Measurements from ENCODE around the gene NCAN.
"Not testable (repeated sequence)": the region's sequence is repeated elsewhere in the genome, so short reads cannot be mapped to it uniquely, and the experiment has no call there.

The NCAN gene

DNA sequence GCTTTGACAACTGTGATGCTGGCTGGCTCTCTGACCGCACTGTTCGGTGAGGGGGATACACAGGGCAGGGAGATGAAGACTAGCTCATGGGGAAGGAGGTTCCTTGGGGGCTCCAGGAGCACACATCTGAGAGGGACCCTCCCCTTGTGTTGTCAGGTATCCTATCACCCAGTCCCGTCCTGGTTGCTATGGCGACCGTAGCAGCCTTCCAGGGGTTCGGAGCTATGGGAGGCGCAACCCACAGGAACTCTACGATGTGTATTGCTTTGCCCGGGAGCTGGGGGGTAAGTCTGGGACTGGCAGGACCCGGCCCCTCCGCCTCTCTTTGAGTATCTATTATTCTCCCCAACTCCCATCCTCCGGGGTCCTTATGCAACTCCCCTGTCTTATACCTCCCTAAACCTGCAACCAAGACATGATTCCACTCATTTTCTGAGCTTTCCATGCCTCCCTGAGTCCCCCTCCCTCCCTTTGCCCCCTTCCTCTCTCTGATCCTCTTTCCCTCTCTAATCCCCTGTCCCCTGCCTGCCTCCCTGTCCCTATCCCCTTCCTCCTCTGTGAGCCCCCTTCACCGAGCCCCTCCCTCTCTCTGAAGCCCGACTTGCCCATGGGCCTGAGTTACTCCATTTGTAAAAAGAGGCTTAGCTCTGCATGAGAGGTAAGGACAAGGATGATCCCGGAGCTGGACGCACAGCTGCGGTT lies 12.5 kb downstream of the NCAN start:
- no peak for DNase-seq (ENCODE audit: low read depth)

DNA sequence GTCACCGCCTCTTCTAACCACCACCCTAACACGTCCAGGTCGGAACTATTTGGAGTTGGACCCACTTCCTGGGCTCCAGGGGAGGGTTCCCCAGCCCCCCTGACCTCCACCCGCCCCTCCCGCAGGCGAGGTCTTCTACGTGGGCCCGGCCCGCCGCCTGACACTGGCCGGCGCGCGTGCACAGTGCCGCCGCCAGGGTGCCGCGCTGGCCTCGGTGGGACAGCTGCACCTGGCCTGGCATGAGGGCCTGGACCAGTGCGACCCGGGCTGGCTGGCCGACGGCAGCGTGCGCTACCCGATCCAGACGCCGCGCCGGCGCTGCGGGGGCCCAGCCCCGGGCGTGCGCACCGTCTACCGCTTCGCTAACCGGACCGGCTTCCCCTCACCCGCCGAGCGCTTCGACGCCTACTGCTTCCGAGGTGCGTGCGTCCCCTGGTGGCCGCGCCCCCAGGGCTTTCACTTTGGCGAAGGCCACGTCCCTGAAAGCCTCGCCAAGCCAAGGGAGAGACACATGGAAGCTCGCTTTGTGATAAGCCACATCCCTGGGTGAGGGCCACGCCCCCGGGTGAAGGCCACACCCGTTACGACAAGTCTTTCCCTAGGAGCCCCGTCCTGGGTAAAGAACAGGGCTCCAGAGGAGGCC lies 13.2 kb downstream of the NCAN start:
- peak; percentile 39 for DNase-seq (ENCODE audit: low read depth)

DNA sequence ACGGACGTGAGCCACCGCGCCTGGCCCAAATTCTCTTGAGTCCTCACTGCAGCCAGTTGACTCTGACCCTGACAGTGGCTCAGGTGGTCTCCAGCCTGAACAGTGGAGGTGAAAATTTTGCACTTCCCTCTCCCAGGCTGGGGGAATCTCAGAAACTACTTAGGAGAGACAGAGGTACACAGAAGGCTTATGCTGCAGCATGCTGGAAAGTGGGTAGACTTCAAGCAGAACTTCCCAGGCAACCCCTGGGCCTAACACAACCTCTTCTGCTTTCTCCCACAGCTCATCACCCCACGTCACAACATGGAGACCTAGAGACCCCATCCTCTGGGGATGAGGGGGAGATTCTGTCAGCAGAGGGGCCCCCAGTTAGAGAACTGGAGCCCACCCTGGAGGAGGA lies 14.4 kb downstream of the NCAN start:
- no peak for DNase-seq (ENCODE audit: low read depth)

DNA sequence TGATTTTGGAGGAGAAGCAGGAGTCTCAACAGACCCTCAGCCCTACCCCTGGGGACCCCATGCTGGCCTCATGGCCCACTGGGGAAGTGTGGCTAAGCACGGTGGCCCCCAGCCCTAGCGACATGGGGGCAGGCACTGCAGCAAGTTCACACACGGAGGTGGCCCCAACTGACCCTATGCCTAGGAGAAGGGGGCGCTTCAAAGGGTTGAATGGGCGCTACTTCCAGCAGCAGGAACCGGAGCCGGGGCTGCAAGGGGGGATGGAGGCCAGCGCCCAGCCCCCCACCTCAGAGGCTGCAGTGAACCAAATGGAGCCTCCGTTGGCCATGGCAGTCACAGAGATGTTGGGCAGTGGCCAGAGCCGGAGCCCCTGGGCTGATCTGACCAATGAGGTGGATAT lies 14.9 kb downstream of the NCAN start:
- no peak for DNase-seq (ENCODE audit: low read depth)

DNA sequence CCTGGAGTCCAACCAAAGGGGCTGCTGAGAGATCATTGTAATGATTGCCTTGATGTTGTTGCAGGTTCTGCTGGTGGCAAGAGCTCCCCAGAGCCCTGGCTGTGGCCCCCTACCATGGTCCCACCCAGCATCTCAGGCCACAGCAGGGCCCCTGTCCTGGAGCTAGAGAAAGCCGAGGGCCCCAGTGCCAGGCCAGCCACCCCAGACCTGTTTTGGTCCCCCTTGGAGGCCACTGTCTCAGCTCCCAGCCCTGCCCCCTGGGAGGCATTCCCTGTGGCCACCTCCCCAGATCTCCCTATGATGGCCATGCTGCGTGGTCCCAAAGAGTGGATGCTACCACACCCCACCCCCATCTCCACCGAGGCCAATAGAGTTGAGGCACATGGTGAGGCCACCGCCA lies 15.5 kb downstream of the NCAN start:
- DNase-seq (ENCODE audit: low read depth) = no peak

DNA sequence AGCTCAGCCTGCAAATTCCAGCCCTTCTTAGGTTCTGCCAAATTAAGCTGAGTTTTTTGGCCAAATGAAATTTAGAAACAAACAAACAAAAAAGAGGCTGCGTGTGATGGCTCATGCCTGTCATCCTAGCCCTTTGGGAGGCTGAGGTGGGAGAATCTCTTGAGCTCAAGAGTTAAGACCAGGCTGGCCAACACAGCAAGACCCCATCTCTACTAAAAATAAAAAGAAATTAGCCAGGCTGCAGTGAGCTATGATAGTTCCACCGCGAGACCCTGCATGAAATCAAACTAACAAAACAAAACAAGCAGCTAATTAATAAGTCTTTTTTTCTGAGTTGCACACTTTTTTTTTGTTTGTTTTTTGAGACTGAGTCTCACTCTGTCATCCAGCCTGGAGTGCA lies 17.9 kb downstream of the NCAN start:
- no peak for DNase-seq (ENCODE audit: low read depth)

DNA sequence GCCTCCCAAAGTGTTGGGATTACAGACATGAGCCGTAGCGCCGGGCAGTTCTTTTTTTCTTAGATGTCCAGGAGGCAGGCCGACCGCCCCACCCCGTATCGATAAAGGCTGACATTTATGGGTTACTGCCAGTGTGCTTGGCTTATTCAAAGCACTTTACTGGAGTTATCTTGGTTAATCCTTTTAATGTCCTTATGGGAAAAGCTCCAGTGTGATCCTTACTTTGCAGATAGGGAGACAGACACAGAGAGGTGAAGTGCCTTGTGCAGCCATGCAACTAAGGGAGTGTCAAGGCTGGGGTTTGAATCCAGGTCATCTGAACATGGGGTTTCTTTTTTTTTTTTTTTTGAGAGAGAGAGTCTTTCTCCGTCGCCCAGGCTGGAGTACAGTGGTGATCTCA lies 19.2 kb downstream of the NCAN start:
- DNase-seq (ENCODE audit: low read depth) = no peak

DNA sequence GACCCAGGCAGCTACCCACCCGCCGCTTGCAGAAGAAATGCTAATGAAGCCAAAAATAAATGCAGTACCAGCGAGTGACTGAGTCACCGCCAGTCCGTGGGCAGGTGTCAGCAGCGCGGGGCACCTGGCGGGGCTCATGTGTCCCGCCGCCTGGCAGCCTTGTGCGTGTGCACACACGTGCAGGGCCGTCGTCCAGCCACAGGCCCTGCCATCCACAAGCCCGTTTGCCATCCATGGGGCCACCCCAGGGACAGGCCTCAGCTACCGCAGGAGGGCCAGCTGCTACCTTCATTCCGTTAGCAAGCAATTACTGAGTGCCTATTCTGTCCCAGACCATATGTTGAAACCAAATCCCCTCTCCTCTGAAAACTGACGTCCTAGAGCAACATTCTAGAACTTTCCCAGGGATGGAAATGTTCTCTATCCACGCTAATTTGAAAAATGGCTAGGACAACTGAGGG lies 20.5 kb downstream of the NCAN start:
- DNase-seq (ENCODE audit: low read depth) = no peak

DNA sequence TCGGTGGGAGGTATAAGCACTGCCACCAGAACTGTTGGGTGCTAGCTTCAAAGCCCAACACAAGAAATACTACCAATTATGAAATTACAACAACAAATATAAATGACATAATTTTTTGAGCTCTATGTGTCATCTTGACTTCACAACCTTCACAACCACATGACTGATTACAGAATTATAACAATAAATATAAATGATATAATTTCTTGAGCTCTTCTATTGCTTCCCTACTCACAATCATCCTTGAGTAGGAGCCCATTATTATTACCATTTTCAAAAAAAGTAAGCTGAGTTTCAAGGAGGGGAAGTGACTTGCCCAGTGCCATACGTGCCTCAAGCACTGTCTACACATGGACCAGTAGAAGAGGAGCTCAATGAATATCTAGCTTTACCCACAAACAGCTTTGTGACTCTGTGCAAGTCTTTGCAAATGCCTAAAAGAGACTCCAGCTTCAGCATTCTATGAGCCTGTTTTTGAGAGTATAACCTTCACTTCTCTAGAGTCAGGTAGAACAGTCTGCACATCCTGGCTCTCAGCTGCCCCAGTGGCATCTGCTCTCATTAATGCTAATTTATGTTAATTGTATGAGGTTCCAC lies 22.6 kb downstream of the NCAN start:
- DNase-seq (ENCODE audit: low read depth) = no peak

DNA sequence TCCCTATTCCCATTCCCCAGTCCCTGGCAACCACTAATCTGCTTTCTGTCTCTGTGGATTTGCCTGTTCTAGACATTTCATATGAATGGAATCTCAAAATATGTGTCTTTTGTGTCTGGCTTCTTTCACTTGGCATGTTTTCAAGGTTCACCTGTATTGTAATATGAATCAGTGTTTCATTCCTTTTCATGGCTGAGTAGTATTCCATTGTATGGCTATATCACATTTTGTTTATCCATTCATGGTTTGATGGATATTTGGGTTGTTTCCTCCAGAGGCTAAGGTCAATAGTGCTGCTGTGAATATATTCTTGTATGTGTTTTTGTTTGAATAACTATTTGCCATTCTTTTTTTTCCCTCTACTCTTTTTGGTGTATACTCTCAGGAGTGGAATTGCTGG lies 24.4 kb downstream of the NCAN start:
- DNase-seq (ENCODE audit: low read depth) = no peak

DNA sequence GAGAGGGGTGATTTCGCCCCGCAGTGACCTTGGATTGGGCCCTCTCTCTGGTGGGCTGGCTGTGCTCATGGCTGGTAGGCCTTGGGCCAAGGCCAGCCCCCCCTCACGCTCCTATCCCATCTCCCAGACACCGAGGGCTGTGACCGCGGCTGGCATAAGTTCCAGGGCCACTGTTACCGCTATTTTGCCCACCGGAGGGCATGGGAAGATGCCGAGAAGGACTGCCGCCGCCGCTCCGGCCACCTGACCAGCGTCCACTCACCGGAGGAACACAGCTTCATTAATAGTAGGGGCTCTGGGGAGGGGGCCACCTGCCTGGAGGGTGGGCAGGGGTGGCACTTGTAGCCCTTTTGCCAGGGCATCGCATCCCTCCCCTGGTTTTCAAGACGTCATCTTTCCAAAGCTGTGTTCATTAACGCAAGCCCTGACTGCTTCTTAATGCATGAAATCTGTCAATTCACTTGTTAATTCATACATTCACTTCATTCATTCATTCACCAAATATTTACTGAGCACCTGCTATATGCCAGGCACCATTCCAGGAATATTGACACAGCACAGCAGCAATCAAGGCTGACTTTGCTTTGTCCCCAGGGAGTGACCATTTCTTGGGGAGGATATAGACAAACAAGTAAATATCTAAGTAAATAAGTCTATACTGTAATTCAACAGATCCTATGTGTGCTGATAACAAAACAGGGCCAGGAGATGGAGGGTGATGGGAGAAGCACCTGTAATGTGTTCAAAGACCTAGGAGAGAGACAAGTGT lies 26.6 kb downstream of the NCAN start:
- no peak for DNase-seq (ENCODE audit: low read depth)

DNA sequence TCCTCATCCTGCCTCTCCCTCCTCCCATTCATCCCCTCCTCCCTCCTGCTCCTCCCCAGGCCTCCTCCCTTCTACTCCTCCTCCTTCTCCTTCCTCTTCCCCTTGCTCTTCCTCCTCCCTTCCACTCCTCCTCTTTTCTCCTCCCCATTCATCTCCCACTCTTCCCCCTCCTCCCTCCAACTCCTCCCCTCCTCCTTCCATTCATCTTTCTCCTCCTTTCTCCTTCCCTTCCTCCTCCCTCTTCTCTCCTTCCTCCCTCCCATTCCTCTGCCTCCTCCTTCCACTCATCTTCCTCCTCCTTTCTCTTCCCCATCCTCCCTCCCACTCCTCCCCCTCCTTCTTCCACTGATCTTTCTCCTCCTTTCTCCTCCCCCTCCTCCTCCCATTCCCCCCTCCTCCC lies 27.9 kb downstream of the NCAN start:
- no peak for DNase-seq (ENCODE audit: low read depth)

DNA sequence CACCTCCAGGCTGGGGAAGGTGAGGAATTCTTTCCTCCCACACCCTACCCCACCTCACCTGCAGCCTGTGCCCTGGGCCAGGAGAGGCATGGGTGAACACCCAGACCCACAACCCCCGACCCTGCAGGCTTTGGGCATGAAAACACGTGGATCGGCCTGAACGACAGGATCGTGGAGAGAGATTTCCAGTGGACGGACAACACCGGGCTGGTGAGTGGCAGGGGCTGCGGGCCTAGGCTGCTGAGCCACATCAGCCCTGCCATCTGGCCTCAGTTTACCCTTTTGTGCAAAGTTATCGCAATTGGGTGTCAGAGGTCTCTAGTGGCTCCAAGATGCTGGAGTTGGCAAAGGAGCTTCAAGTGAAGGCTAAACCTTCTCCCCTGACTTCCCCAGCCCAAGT lies 28.7 kb downstream of the NCAN start:
- DNase-seq (ENCODE audit: low read depth) = no peak

DNA sequence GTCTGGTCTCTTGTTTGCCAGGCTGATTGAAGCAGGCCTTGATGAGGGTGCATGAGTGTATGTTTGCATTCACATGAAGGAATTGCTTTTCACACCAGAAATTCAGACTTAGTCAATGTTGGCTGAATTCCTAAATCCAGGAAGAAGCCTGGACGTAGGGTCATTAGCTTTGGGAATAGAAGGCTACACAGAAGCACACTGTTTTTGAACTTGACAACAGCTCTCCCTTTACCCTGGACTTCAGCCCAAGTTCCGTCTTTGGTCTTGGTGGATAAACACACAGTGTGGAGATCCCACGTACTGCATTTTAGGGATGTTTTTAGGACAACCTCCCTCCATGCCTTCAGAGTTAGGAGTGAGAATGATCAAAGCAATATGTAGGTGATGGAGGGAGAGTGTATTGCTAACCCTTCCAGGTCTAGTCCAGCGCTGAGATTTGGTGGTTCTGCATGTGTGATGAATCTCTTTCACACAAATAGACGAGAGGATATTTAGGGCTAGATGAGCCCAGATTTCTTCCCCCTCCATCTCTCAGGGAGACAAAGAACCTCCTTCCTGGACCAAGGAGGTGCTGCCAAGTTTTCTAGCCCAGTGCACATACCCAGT lies 38.5 kb downstream of the NCAN start:
- DNase-seq (ENCODE audit: low read depth) = no peak

DNA sequence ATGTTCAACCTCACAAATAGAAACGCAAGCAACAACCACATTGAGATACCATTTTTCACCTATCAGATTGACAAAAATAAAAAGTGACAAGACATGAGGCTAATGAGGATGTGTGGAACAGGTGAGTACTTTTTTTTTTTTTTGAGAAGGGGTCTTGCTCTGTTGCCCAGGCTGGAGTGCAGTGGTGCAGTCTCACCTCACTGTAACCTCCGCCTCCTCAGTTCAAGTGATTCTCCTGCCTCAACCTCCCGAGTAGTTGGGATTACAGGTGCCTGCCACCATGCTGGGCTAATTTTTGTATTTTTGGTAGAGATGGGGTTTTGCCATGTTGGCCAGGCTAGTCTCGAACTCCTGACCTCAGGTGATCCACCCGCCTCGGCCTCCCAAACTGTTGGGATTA lies 41.7 kb downstream of the NCAN start:
- not testable (repeated sequence) for DNase-seq (ENCODE audit: low read depth)

DNA sequence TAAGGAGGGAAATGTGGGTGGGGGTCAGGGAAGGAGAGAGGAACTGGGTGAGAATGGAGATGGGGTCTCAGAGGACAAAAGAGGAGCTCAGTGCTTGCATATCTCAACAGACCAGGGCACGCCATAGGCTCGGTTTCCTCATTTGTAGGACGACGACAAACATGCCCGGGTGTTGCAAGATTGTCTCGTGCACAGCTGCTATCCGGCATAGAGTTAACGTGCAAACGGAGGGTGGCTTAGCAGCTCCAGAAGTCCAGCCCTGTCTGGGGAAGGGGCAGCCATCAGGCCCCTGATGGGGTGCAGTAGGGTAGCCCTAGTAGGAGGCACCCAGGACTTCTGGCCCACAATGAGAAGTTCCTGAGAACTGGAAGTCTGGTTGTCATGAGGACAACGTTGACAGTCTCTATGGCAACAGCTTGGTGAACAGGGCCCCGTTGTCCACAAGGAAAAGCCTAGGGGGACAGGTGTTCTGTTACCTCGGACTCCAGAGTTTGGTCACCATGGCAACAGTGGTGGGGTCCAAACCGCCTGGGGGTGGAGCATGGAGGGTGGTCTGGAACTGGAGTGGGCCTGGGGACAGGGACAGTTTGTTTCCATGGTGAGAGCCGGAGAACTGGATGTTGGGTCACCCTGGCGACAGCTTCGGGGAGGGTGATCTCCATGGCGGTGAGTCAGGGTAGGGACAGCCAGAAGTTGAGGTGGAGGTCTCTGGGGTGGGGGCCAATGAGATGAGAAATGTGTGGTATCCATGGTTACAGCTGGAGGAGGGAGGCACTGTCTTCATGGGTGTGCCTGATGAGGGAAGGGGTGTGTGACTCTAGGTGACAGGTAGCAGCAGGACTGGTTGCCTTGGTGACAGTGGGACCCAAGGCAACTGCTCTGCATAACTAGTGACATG lies 44.6 kb downstream of the NCAN start:
- DNase-seq (ENCODE audit: low read depth) = no peak

DNA sequence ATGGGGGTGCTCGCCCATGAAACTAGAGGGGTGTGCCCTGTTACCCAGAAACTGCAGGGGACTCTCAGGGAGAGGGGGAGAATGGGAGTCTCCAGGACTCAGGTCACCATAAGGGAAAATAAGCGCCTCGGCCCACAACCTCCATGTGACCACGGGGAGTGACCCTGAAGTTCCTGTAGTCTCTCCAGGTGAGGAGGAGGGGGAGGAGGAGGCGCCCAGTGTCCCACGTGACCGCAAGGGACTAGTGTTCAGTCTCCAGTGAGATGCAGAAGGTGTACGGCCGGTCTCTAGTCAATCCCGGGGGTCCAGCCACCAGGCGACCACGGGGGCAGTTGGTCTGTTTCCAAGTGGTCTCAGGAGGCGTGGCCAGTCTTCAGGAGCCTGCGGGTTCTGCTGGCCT lies 45.4 kb downstream of the NCAN start:
- DNase-seq (ENCODE audit: low read depth) = no peak

DNA sequence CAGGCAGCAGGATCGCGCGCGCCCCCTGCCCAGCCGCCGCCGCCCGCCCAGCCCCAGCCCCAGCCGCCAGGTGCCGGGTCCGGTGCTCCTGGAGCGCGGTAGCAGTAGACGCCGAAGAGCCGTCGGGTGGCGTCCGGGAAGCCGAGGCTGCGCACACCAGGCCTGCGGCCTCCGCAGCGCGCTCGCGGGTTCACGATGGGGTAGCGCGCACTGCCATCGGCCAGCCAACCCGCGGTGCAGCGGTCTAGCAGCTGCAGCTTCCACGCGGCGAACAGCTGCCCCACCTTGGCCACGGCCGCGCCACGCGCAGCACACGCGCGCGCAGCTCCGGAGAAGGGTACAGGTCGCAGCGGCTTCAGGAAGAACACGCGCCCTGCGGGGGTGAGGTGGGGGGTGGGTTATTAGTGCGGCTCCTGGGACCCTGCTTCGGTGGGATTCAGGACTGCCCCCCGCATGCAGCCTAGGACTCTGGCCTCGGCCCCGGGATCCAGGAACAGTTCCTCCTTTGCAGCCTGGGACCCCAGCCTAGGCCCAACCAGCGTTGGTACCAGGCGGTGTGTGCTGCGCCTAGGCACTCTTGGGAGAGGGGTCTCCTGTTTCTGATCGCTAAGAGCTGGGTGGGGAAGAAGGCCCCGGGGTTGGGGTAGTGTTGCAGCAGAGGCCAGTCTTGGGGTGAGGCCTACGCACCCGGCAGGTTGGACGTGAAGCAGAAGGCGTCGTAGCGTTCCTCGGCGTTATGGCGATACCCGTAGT lies 46.3 kb downstream of the NCAN start:
- DNase-seq (ENCODE audit: low read depth) = no peak

DNA sequence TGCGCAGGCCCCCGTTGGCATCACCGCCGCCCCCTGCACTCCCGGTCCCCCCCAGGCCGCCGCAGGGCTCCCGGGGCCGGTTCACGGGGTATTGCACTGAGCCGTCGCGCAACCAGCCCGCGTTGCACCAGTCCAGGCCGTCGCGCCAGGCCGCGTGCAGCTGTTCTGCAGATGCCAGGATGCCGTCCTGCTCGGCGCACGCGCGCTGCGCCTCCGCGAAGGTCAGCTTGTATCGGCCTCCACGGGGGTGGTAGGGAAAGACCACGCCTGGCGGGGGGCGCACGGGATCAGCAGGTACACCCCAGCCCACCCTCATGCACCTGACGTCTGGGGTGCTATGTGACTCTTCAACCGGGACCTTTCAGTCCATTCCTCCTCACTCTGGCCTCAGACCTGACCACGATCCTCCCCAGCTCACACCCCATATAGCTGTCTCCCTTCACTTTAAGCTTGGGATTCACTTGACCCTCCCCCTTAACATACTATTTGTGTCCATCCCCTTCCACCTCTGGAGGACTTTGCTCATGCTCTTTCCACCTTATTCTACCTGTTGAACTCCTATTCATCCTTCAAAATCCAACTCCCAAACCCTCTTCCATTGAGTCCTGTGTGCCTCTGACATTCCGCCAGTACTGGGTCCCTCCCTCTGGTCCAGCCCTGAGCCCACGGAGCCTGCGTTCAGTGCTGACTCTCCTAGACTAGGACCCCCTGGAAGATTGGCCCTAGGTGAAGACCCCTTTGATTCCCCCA lies 47.0 kb downstream of the NCAN start:
- DNase-seq (ENCODE audit: low read depth) = no peak

DNA sequence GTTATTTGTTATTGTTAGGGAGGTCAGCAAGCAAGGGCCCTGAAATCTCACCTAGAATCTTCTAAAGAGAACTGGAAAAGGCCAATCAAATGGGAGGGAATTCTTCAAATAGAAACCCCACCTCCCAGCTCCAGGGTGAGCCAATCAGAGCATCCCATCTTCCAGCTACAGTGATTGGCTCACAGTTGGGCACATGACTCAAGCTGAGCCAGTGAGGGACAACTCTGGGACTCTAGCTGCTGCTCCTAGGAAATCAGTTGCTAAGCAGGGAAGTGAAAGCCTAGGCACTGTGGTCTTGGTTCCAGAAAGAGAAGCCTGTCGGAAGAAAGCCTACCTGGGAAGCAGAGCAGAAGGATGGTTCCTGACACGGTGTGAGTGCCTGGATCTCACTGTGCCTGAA lies 48.0 kb downstream of the NCAN start:
- DNase-seq (ENCODE audit: low read depth) = no peak

Measured in stimulated activated CD8-positive, alpha-beta memory T cell treated with anti-CD3 and anti-CD28 coated beads, Interleukin-7, amount 100 ng/mL, for 24 hours (primary cell).